IMR-90 (cell line): ENCODE results near the gene SKP2. TPM values are rescaled to one million over a fixed set of nuclear protein-coding genes. Genes with fewer than 3 reads are reported as not detected.
A peak's percentile ranks its signal among the peaks of the same experiment; 100 is the strongest.

Experiments used
- ATAC-seq: fragments of 200-7000 bp; cut with Tn5 transposase; 2 replicates; pipeline ENCODE4 v1.9.1; 2020; ENCODE audit warnings: low read depth, mild to moderate bottlenecking, moderate library complexity
- BruUV-seq: library from RNA; stranded (reverse); fragments of 400-500 nt; replicated peaks from 2 replicates; lab custom pipeline; 2021; lab: Mats Ljungman, UMichigan
- CTCF ChIA-PET: fragments of 300-600 bp; formaldehyde crosslinking; extraction: SDS; loops from one replicate; lab custom pipeline; 2021; ENCODE audit warnings: antibody characterized with exemption; lab: Yijun Ruan, JAX
- POLR2A ChIA-PET: fragments of 300-600 bp; sonication (Branson Sonifier 250); formaldehyde crosslinking; loops from one replicate; lab custom pipeline; 2022; ENCODE audit warnings: antibody characterized with exemption; ENCODE audit not compliant: unreplicated experiment; lab: Charles Lee
- DNase-seq: peaks from one replicate; pipeline ENCODE4 v3.0.0; 2013
- H2AFZ ChIP-seq: replicated peaks from 2 replicates; pipeline ENCODE3; 2013; ENCODE audit warnings: low read length, mild to moderate bottlenecking; ENCODE audit not compliant: poor library complexity
- H2AK5ac ChIP-seq: 2 replicates; pipeline ENCODE4 v1.6.1; 2013; ENCODE audit warnings: low read depth, low read length, inconsistent platforms
- H2AK9ac ChIP-seq: replicated peaks from 2 replicates; pipeline ENCODE3; 2013; ENCODE audit warnings: mild to moderate bottlenecking, low read depth, low read length, moderate library complexity; ENCODE audit not compliant: poor library complexity
- H2BK120ac ChIP-seq: 2 replicates; pipeline ENCODE4 v1.6.1; 2013; ENCODE audit warnings: low read depth, low read length, inconsistent platforms
- H2BK15ac ChIP-seq: 3 replicates; pipeline ENCODE4 v1.6.1; 2013; ENCODE audit warnings: low read depth, low read length, inconsistent platforms
- H2BK20ac ChIP-seq: 2 replicates; pipeline ENCODE4 v1.6.1; 2013; ENCODE audit warnings: low read depth, mild to moderate bottlenecking, inconsistent platforms, low read length, moderate library complexity
- H2BK5ac ChIP-seq: 2 replicates; pipeline ENCODE4 v1.6.1; 2013; ENCODE audit warnings: mild to moderate bottlenecking, low read depth, low read length, inconsistent platforms; ENCODE audit not compliant: poor library complexity, severe bottlenecking
- H3K14ac ChIP-seq: replicated peaks from 2 replicates; pipeline ENCODE4 v1.6.1; 2013; ENCODE audit warnings: low read depth, low read length, inconsistent platforms
- H3K18ac ChIP-seq: 2 replicates; pipeline ENCODE4 v1.6.1; 2013; ENCODE audit warnings: low read depth, low read length, control low read depth
- H3K23ac ChIP-seq: 2 replicates; pipeline ENCODE4 v1.6.1; 2013; ENCODE audit warnings: low read depth, low read length, inconsistent platforms
- H3K27ac ChIP-seq: 2 replicates; pipeline ENCODE4 v1.5.1; 2013; ENCODE audit warnings: mild to moderate bottlenecking, control low read depth, low read length; ENCODE audit not compliant: insufficient read depth
- H3K27me3 ChIP-seq: 2 replicates; pipeline ENCODE4 v1.6.1; 2013; ENCODE audit warnings: low read length; ENCODE audit not compliant: control insufficient read depth, insufficient read depth
- H3K36me3 ChIP-seq: 2 replicates; pipeline ENCODE4 v1.6.1; 2013; ENCODE audit warnings: low read length, mixed read lengths; ENCODE audit not compliant: control insufficient read depth, insufficient read depth
- H3K4ac ChIP-seq: 2 replicates; pipeline ENCODE4 v1.6.1; 2013; ENCODE audit warnings: low read depth, low read length, inconsistent platforms
- H3K4me1 ChIP-seq: 2 replicates; pipeline ENCODE4 v1.6.1; 2013; ENCODE audit warnings: low read length, mixed read lengths; ENCODE audit not compliant: control insufficient read depth, insufficient read depth
- H3K4me2 ChIP-seq: 2 replicates; pipeline ENCODE4 v1.6.1; 2013; ENCODE audit warnings: low read depth, mild to moderate bottlenecking, control low read depth, low read length, moderate library complexity
- H3K4me3 ChIP-seq: 2 replicates; pipeline ENCODE4 v1.5.1; 2013; ENCODE audit warnings: low read depth, mild to moderate bottlenecking, control low read depth, low read length, moderate library complexity; ENCODE audit not compliant: insufficient read depth
- H3K56ac ChIP-seq: 2 replicates; pipeline ENCODE4 v1.6.1; 2013; ENCODE audit warnings: low read length, inconsistent platforms; ENCODE audit not compliant: insufficient read depth; ENCODE audit errors: extremely low read depth
- H3K79me1 ChIP-seq, 2 experiments: 2 replicates each; pipeline ENCODE4 v1.6.1; 2013; ENCODE audit warnings: low read length in 2 of 2, inconsistent platforms in 1 of 2, low read depth in 1 of 2
- H3K9ac ChIP-seq: 2 replicates; pipeline ENCODE4 v1.6.1; 2013; ENCODE audit warnings: low read depth, low read length, control low read depth
- H3K9me1 ChIP-seq: 2 replicates; pipeline ENCODE4 v1.6.1; 2013; ENCODE audit warnings: low read length, inconsistent platforms; ENCODE audit not compliant: insufficient read depth
- H3K9me3 ChIP-seq: 2 replicates; pipeline ENCODE4 v1.6.1; 2013; ENCODE audit warnings: low read length; ENCODE audit not compliant: control insufficient read depth, insufficient read depth
- H4K20me1 ChIP-seq: 2 replicates; pipeline ENCODE4 v1.6.1; 2013; ENCODE audit warnings: low read length, inconsistent platforms; ENCODE audit not compliant: insufficient read depth
- H4K5ac ChIP-seq: 2 replicates; pipeline ENCODE4 v1.6.1; 2013; ENCODE audit warnings: mild to moderate bottlenecking, low read depth, low read length, control low read depth
- H4K8ac ChIP-seq, 2 experiments: 2 replicates each; pipeline ENCODE4 v1.6.1; 2013; ENCODE audit warnings: low read depth in 2 of 2, low read length in 2 of 2, control low read depth in 1 of 2, inconsistent platforms in 1 of 2
- H4K91ac ChIP-seq: 2 replicates; pipeline ENCODE4 v1.6.1; 2013; ENCODE audit warnings: low read depth, low read length, inconsistent platforms; ENCODE audit not compliant: insufficient read depth
- FOS ChIP-seq: fragments of 150-350 bp; IDR thresholded peaks from 2 replicates; pipeline ENCODE4 v1.6.1; 2016; ENCODE audit warnings: low read depth, low read length
- MAZ ChIP-seq: IDR thresholded peaks from 2 replicates; pipeline ENCODE4 v1.6.1; 2012; ENCODE audit warnings: low read depth, mild to moderate bottlenecking, low read length, improper control_type of control experiment, moderate library complexity, borderline replicate concordance
- MXI1 ChIP-seq: IDR thresholded peaks from 2 replicates; pipeline ENCODE4 v1.6.1; 2012; ENCODE audit warnings: low read depth, mild to moderate bottlenecking, low read length, moderate library complexity, borderline replicate concordance
- NFE2L2 ChIP-seq: fragments of 150-350 bp; IDR thresholded peaks from 2 replicates; pipeline ENCODE4 v1.6.1; 2016; ENCODE audit warnings: low read depth, mild to moderate bottlenecking, low read length
- RFX5 ChIP-seq: IDR thresholded peaks from 2 replicates; pipeline ENCODE4 v1.8.0; 2012; ENCODE audit warnings: low read depth, mild to moderate bottlenecking, low read length, moderate library complexity
- WGBS, 2 experiments: methylation state at CpG; one replicate each; pipeline versions ENCODE4 v1.1.5 to v1.1.7; 2013; ENCODE audit warnings: missing lambda C conversion rate in 2 of 2; ENCODE audit not compliant: insufficient read length in 1 of 2; ENCODE audit errors: extremely low coverage in 2 of 2; 5-methylcytosine and 5-hydroxymethylcytosine counted together
- dilution Hi-C: fragments of 300-500 bp; cut with HindIII; formaldehyde crosslinking; loops from one replicate; pipeline ENCODE4 v1.14.3; 2018; ENCODE audit warnings: low sequenced_read_pairs; ENCODE audit not compliant: unreplicated experiment
- in situ Hi-C: fragments of 300-500 bp; cut with MboI; formaldehyde crosslinking; loops from 3 replicates; pipeline ENCODE4 v1.14.3; 2019; ENCODE audit warnings: low sequenced_read_pairs, inconsistent platforms, mixed read lengths
- intact Hi-C: fragments of 100-400 bp; cut with micrococcal nuclease; formaldehyde crosslinking; loops from 2 replicates; pipeline ENCODE4 v1.10.0; 2022
- polyA plus RNA-seq, 3 experiments: library from polyadenylated mRNA; depleted of rRNA; stranded (reverse); fragments of >200 nt; gene quantifications; 2 replicates each; pipeline ENCODE4 v1.2.3, GENCODE V29; 2012; ENCODE audit warnings: low replicate concordance in 1 of 3
- total RNA-seq: library from RNA; depleted of rRNA; stranded (reverse); fragments of >200 nt; gene quantifications from 2 replicates; pipeline ENCODE4 v1.2.3, GENCODE V29; 2012
- TF ChIP-seq, protein P1 (sequence below): fragments of 150-350 bp; IDR thresholded peaks from 2 replicates; pipeline ENCODE4 v1.6.1; 2017; ENCODE audit warnings: mild to moderate bottlenecking, antibody characterized with exemption, low read length, low read depth

Gene SKP2
- total and polyA plus RNA-seq, 2 of the 4 experiments (the other 2 are of a cell fraction) = 23.3 to 92.1 TPM

DNA sequence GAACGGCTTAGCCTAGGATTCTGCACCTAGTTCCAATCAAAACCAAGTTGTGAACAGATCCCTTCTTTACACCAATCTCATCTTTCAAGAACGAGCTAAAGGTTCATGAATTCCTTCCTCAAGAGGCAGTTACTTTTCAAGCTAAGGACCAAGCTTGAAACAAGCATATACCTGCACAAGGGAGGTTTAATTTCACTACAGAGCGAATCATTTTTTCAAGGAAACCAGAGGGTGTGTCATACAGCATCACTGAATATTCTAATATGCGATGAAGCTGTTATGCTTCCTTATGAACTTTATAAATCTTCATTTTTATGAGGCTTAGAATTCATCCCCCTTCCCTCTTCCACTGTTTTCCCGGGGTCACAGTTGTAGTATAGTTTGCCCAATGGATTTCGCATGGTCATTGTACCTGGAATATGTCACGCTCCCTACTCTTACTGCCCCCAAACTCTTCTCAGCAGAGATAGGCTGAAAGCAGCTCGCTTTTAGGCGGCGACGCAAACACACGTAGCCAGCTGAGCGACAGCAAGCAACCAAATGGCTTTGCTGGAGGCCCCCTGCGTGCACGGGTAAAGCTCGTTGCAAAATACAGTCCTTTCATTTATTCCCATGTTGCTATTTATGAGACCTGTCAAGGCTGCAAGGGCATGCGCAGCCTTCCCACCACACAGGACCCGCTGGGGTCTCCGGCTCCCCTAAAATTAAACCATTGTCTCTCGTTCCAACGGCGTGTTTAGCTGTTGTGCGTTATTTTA lies 1.1 kb upstream of the SKP2 start:
- peak overlapping the region; percentile 47 for H2AK9ac ChIP-seq
- peaks cover 24 to 53% of the 10 kb centered on the region in 2 experiments for H3K79me1 ChIP-seq
- peak overlapping the region; percentile 71; the same call in 1 of the 2 replicates for H3K27ac ChIP-seq
- peak overlapping the region; percentile 79 for H3K4me3 ChIP-seq
- peak; percentile 48 for DNase-seq
- peak overlapping the region; percentile 18; the same call in 1 of the 2 replicates for H3K23ac ChIP-seq
- H4K91ac ChIP-seq = no peak overlapping the region
- H3K18ac ChIP-seq = no peak overlapping the region
- dilution Hi-C loops = no loop called here
- H3K4me2 ChIP-seq = peak overlapping the region; percentile 92
- H3K4ac ChIP-seq = no peak overlapping the region; the same call in 1 of the 2 replicates
- no peaks in the 10 kb centered on the region for H3K9me3 ChIP-seq
- H4K5ac ChIP-seq = peak overlapping the region; percentile 34; the same call in 1 of the 2 replicates
- no peaks in the 10 kb centered on the region; the same call in 1 of the 2 replicates for H3K9me1 ChIP-seq
- in situ Hi-C loops = no loop called here
- peaks cover 8% of the 10 kb centered on the region for H3K36me3 ChIP-seq
- H4K8ac ChIP-seq = peak overlapping the region; percentile 6 to 61; a peak in 2 of 4 replicates
- WGBS, 2 experiments = no CpG with 5 or more reads among the region's 23 CpGs
- no peak overlapping the region for H2BK15ac ChIP-seq
- H4K20me1 ChIP-seq = no peaks in the 10 kb centered on the region
- H2BK120ac ChIP-seq = no peak overlapping the region
- no peak overlapping the region for H2AK5ac ChIP-seq
- peak overlapping the region; percentile 97 for H2AFZ ChIP-seq
- ChIA-PET CTCF (interaction anchor here (1.1 kb wide), 1 partner anchor 26 kb away, joined by 9 read pairs; no protein-coding TSS in a partner anchor), POLR2A (no interaction called here)
- intact Hi-C loops = loop anchor here (5.0 kb wide), 1 partner anchor 726 kb away; the partner anchor contains the start of gene NIPBL
- BruUV-seq = no TSS peak
- peak overlapping the region; percentile 74 for H3K9ac ChIP-seq
- TF ChIP-seq RFX5 (no peak), MAZ (no peak; the same call in 1 of the 2 replicates), MXI1 (peak; percentile 61; the same call in 1 of the 2 replicates), FOS (no peak), NFE2L2 (peak; percentile 7; the same call in 1 of the 2 replicates)
- TF ChIP-seq, protein P1, sequence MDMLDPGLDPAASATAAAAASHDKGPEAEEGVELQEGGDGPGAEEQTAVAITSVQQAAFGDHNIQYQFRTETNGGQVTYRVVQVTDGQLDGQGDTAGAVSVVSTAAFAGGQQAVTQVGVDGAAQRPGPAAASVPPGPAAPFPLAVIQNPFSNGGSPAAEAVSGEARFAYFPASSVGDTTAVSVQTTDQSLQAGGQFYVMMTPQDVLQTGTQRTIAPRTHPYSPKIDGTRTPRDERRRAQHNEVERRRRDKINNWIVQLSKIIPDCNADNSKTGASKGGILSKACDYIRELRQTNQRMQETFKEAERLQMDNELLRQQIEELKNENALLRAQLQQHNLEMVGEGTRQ = no peak
- H3K56ac ChIP-seq = 0 out of 2 replicates have a peak overlapping the region, but pooled peaks have one; percentile 41
- no peak overlapping the region for H2BK20ac ChIP-seq
- H3K14ac ChIP-seq = no peak overlapping the region
- no peak overlapping the region for H2BK5ac ChIP-seq
- 0 out of 2 replicates have a peak, but pooled peaks have one; percentile 3 for ATAC-seq
- H3K27me3 ChIP-seq = no peaks in the 10 kb centered on the region
- peaks cover 10% of the 10 kb centered on the region for H3K4me1 ChIP-seq
